ENCODE measurements around the gene ZNF483.
"Not testable (repeated sequence)": the region's sequence is repeated elsewhere in the genome, so short reads cannot be mapped to it uniquely, and the experiment has no call there.

The ZNF483 gene

GRCh38 chr9:111525056-111525977 is at the start of gene ZNF483:
Gene ZNF483, plus strand, starts transcription at chr9:111525179. Its CDS starts 2,217 bp downstream, at chr9:111527396.
- peak; percentile 72 to 76 for DNase-seq

GRCh38 chr9:111475195-111475594 is 49.8 kb upstream of the ZNF483 start:
- DNase-seq: no peak

GRCh38 chr9:111477677-111478076 is 47.3 kb upstream of the ZNF483 start:
- DNase-seq: no peak

- DNase-seq: no peak
These were observed 42.9 kb upstream of the ZNF483 start for GRCh38 chr9:111481885-111482636.

- peak; percentile 52 to 54 for DNase-seq
These were observed 42.1 kb upstream of the ZNF483 start for GRCh38 chr9:111482694-111483438.

GRCh38 chr9:111483439-111483857 is 41.5 kb upstream of the ZNF483 start:
- peak; percentile 53 to 56 for DNase-seq

GRCh38 chr9:111483858-111484571 is 41.0 kb upstream of the ZNF483 start, which contains the start of gene ECPAS:
Gene ECPAS, minus strand, starts transcription at chr9:111484383. Its CDS starts 11,465 bp downstream, at chr9:111472918.
- peak; percentile 61 to 72 for DNase-seq

- DNase-seq: no peak
These were observed 40.4 kb upstream of the ZNF483 start for GRCh38 chr9:111484572-111484894.

GRCh38 chr9:111497196-111497595 is 27.8 kb upstream of the ZNF483 start:
- not testable (repeated sequence) for DNase-seq

GRCh38 chr9:111501005-111501562 is 23.9 kb upstream of the ZNF483 start:
- no peak for DNase-seq

GRCh38 chr9:111501648-111502047 is 23.3 kb upstream of the ZNF483 start:
- DNase-seq: no peak

- DNase-seq: no peak
These were observed 22.5 kb upstream of the ZNF483 start for GRCh38 chr9:111502506-111502905.

- not testable (repeated sequence) for DNase-seq
These were observed 13.4 kb upstream of the ZNF483 start for GRCh38 chr9:111511581-111511980.

GRCh38 chr9:111514967-111515366 is 10.0 kb upstream of the ZNF483 start:
- no peak for DNase-seq

GRCh38 chr9:111516061-111516465 is 8.9 kb upstream of the ZNF483 start:
- no peak for DNase-seq

GRCh38 chr9:111524731-111525055 is 286 bp upstream of the ZNF483 start:
- no peak for DNase-seq

GRCh38 chr9:111527347-111527746 is 2.4 kb downstream of the ZNF483 start:
- no peak for DNase-seq

- DNase-seq: no peak
These were observed 4.8 kb downstream of the ZNF483 start for GRCh38 chr9:111529787-111530186.

- DNase-seq: no peak
These were observed 6.7 kb downstream of the ZNF483 start for GRCh38 chr9:111531716-111532115.

- DNase-seq: no peak
These were observed 8.3 kb downstream of the ZNF483 start for GRCh38 chr9:111533099-111533790.

- no peak for DNase-seq
These were observed 17.7 kb downstream of the ZNF483 start for GRCh38 chr9:111542497-111543254.
